GM18507 (cell line): Measurements from ENCODE around the gene CAMTA1.
"Not testable (repeated sequence)": the region's sequence is repeated elsewhere in the genome, so short reads cannot be mapped to it uniquely, and the experiment has no call there.

Source experiments
- DNase-seq: peaks from one replicate; pipeline ENCODE4 v3.0.0; 2011; ENCODE audit warnings: low read depth; ENCODE audit not compliant: insufficient read length; ENCODE audit errors: extremely low spot score
- FAIRE-seq: peaks from 2 replicates; lab custom pipeline; 2011; peaks lifted over from hg19 to GRCh38; lab: Jason Lieb, UNC

Gene CAMTA1

DNA sequence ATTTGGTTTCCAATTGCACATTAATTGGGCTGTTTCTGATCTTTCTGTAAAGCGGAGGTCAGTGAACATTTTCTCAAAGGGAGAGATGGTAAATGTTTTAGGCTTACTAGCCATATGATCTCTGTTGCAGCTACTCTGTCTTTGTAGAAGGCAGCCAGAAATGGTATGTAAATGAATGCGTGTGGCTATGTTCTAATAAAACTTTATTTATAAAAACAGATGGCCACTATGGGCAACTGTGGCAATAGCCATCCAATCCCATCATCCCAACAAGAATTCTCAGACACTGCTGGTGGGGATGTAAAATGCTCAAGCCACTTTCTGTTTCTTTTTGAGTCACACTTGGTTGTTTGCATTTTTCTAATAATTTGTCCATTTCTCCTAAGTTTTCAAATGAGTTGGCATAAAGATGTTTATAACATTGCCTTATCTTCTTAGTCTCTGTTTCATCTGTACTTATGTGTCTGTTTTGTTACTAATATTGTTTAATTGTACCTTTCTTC, 537.1 kb downstream of the CAMTA1 start:
- no peak for FAIRE-seq
- no peak for DNase-seq

DNA sequence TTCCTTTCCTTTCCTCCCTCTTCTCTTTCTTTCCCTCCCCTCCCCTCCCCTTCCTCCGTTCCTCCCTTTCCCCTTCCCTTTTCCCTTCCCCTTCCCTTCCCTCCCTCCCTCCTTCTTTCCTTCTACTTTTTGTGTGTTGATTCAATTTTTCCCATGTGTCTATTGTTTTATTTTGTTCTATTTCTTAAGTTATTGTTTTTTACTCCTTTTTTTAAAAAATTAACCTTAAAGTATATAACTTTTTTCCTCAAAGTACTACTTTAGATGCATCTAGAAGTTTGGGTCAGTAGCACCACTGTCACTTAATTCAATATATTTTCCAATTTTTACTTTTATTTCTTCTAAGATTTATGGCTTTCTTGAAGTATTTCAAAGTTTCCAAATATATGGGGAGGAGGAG, 537.7 kb downstream of the CAMTA1 start:
- no peak for FAIRE-seq
- no peak for DNase-seq

DNA sequence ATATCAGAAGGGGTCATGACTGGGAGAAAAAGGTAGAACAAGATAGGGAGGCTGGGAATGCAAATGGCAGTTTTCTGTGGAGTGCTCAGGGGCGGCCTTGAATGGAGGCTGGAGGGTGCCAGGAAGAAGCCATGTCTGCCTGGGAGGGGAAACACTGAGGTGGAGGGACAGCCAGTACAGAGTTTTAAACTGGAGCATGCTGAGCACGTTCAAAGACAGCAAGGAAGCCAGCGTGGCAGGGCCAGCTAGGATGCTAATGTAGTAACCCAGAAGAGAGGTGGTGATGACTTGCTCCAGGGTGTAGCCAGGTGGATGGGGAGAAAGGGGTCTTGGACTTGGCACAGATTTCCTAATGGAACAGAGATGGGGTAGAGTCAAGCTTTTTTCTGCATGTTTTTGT, 540.0 kb downstream of the CAMTA1 start:
- no peak for DNase-seq
- FAIRE-seq = no peak

DNA sequence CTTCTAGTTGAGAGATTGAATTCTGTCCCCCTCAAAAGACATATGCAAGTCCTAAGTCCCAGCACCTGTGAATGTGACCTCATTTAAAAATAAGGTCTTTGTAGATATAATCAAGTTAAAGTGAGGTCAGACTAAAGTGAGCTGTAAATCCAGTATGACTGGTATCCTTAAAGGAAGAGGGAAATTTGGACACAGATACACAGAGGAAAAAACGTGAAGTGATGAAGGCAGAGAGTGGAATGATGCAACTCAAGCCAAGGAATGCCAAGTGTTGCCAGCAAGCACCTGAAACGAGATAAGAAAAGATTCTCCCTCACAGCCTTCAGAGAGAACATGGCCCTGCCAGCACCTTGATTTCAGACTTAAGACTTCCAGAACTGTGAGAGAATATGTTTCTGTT, 541.1 kb downstream of the CAMTA1 start:
- DNase-seq (no peak), FAIRE-seq (no peak)

DNA sequence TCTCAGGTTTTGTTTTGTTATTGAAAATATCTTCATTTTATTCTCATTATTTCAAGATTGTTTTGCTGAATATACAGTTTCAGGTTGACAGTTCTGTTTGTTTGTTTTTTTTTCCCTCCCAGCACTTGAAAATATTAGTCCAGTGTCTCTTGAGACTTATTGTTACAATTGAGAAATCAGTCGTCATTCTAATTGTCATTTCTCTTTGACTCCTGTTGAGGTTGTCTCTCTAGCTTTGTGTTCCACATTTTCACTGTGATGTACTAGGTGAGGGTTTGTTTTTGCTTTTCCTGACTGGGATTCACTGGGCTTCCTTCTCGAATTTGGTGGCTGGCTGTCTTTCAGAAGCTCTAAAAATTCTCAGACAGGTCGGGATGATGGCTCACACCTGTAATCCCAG, 542.6 kb downstream of the CAMTA1 start:
- no peak for FAIRE-seq

DNA sequence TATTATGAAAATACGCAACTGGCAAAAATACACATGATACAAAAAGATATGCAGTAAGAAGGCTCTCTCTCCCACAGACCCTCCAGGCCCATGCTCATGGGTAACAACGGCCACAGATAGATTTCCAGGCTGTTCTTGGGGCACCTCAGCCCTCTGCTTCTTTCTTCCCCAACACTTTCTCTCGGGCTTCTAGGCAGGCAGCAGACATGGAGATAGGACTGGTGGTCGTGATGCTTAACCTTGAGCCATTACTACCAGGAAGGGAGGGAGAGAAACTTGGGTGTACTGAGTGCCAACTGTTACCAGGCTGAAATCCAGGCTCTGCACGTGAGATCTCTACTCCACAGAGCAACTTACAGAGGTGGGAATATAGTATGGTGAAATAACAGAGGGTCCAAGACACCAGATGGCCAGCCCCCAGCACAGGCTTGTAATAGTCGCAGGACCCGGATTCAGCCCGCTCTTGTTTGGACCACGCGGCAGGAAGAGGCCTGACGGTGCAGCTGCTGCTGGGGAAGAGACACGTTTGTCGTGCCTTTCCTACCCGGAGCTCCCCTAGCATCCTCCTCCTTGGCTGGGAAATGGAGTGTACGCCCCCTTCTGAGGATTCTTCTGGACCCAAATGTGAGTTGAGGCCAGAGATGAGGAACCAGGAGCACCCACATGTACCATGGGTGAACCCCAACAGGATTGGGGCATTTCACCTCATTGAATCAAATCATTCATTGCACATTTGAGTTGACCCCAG, 544.8 kb downstream of the CAMTA1 start:
- DNase-seq (no peak), FAIRE-seq (no peak)

More for the DNA sequence above, 542.6 kb downstream of the CAMTA1 start:
- no peak for DNase-seq

DNA sequence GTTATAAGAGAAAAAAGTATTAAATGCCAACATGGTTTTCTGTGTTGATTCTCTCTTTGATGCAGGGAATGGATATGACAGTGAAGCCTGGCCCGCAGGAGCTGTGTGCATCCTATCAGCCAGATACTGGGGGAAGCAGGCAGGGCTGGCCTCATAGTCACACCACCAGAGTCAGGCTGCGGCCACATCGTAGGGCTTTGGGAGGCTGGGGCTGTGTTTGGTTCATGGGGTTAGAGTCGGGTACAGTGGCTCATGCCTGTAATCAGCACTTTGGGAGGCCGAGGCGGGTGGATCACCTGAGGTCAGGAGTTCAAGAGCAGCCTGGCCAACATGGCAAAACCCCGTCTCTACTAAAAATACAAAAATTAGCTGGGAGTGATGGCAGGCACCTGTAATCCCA, 545.5 kb downstream of the CAMTA1 start:
- not testable (repeated sequence) for FAIRE-seq, DNase-seq

DNA sequence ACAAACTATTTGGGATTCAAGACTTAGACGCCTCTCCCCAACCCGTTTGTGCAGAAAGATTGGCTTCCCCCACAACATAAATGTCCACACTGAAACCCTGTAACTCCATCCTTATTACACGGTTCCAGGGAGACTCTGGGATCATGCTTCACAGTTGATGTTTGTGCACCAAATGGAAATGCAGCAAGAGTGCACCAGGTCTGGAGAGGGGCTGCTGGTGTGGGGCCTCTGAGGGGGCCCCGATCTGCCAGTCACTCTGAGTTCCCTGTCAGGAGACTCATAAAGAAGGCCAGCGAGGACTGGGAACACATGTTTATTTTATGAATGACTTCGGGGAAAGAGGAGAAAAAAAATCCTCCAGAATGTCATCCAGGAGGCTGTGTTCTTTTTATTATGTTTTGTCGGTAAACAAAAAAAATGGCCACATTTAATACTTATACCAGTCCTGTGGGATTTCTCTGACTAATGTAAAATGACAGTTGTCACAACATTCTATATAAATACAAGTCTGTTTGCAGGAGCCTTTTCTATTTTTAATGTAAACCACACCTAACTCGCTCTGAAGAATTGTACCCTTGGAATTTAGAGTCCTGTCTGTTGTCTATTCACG, 546.8 kb downstream of the CAMTA1 start:
- FAIRE-seq = no peak
- no peak for DNase-seq

DNA sequence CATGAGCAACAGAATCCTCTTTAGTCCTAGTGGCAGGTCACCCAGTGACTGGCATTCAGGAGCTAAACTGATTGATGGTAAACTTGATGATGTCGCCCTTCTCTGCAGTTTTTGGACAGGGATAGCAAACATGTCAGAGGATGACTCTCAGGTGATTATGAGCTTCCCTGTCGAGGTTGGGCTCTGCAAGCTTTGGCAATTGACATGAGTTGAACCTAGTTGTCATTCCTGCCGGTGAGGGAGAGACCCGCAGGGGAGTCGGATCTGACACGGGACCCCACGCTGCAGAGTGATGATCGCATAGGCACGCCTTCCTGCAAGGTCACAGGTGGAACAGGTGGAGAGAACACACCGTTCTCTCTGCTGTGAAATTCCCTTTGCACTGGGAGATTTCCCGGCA, 547.8 kb downstream of the CAMTA1 start:
- no peak for DNase-seq
- FAIRE-seq = no peak

DNA sequence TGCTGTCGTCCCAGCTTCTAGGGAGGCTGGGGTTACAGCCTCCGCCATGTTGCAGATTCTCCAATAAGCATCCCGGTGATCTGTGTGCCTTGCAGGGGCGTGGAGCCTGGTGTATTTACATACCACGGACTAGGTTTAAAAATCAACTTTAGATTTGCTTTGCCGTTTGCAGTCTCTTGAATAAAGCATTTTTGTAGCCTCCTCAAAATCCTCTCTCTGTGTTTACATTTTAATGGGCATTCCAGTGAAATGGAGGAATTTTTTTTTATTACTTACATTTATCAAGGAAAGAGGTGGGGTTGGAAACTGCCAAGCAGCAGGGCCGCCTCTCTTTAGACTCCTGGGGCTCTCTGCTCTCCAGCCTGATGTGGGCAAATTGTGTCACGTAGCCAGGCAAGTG, 548.4 kb downstream of the CAMTA1 start:
- no peak for DNase-seq
- FAIRE-seq = no peak

DNA sequence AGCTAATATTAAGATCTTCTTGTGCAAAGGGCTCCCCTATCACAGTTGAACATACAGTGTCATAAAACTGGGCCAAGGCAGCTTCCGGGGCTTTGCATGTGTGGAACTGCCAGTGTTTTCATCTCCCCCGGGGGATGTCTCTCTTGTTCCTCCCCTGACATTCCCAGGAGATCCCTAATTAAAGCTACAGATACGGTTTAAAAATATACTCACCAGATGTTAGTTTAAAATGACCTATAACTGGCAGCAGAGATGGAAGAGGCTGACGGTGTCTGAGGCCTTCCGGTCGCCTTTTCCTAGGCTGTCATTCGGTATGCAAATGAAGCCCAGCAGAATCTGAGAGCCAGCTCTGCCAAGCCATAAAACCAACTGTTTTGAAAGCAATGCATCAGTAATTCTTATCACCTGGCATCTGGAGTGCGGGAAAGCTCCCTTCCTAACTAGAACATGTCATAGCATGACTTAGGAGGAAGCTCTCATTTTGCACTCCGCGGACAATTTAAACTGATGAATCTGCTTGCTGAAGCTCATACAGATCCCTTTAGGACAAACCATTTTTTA, 549.3 kb downstream of the CAMTA1 start:
- DNase-seq (no peak), FAIRE-seq (no peak)

DNA sequence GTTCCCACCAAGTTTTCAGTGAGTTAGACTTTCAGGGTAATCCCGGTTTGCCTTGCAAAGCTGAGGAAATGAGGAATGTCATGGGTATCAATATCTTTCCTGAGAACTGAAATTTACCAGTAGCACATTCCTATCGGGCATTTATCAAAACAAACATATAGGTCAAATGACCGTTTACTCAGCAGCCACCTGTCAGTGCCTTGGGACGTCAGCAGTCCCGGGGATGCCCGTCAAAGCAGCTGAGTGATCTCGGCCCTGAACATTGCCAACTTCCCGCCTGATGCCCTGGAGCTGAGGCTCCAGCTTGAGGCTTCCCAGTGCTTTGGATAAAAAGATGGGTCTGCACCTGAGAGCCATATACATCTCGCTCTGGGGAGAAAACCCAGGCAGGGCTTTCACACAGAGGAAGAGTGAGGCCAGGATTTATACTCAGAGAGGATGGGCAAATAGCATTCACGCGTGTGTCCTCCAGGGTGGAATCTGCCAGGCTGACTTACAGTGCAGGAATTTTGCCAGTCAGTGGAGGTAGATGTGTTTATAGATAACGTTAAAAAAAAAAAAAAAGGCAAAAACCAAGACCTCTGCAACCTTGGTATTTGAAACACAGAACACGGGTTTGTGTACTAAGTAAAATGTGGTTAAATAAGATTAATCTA, 550.1 kb downstream of the CAMTA1 start:
- FAIRE-seq = no peak
- no peak for DNase-seq

DNA sequence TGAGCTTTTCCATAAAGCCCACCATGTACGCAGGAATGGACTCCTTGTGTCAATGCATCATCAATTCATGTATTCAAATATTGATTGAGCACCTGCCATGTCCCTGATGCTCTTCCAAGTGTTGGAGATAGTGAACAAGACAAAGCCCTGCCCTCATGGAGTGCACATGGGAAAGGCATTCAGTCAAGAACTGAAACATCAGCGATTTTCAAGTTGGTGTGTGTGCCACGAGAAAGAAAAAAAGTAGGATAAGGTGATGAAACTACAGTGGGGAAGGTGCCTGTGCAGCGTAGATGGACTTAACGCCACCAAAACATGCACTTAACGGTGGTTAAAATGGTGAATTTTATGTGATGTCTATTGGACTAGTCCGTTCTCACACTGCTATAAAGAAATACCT, 553.2 kb downstream of the CAMTA1 start:
- DNase-seq (no peak), FAIRE-seq (no peak)

DNA sequence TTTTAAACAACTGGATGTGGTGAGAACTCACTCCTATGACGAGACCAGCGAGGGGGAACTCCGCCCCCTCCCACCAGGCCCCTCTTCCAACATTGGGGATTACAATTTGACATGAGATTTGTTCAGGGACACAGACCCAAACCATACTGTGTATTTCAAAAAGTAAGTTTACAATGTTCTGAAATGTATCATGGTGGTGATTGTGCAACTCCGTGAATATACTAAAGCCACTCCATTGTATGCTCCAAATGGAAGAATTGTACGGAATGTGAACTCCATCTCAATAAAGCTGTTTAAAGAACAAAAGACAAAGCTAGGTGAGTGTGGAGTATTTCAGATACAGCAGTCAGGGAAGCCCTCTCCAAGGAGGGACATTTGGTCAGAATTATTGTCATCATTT, 553.8 kb downstream of the CAMTA1 start:
- DNase-seq (no peak), FAIRE-seq (no peak)

DNA sequence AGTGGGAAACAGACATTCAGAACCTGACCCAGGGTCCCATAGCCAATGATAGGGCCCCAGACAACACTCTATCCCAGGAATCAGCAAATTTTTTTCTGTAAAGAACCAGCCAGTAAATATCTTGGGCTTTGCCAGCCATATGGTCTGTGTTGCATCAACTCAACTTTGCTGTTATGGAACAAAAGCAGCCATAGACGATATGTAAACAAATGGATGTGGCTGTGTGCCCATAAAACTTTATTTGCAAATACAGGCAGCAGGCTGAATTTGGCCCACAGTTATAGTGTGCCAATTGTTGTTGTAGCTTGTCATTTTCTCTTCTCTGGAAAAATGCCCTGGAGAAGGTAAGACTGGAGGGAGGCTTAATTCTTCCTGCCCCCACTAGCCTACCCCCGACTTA, 554.7 kb downstream of the CAMTA1 start:
- DNase-seq (no peak), FAIRE-seq (no peak)

DNA sequence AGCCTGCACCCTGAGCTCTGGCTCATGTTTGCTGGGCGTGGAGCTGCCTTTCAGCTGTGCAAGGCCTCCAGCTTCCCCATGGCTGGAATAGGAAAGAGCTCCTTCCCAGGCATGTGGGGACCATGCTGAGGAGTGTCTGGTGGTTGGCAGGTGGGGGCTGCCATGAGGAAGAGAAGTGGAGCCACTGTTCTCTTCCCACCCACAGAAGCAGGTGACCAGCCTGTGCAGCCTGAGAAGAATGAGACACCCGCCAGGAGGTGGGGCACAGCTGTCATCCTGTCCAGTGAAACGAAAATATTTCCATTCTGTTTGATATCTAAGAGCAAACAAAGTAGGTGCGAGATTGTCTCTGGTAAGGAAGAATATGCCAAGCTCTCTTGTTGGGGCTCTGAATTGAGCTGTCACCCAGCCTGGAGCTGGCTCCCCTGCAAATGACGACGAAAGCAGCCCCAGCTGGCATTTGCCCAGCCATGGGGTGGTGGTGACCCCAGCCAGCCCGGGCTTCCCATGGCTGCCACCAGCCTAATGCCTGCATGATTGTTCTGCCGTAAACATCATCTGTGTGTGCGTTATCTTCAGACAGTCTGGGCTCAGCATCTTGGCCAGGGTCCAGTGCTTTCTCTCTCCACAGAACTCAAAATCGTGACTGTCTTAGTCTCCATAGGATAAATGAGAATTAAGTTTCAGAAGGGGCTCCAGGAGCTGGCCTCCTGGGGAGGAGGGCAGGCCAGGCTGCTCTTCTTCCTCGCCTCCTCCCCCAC, 556.1 kb downstream of the CAMTA1 start:
- DNase-seq = no peak

DNA sequence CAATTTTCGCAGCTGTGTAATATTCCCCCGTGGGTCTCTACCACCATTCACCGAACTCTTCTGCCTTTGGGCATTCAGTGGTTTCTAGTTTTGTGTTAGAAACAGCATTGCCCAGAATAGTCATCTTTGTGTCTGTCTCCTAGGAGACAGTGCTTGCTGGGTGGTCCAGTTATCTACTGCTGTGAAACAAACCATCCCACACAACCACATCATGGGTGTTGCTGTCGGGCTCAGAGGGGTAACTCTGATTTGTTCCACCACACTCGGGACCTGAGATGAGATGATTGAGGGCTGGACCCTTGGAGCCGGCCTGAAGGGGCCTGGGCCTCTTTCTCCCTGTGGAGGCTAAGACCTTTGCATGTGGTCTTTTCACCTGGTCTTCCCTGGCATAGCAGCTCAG, 558.6 kb downstream of the CAMTA1 start:
- DNase-seq (no peak), FAIRE-seq (no peak)

More for the DNA sequence above, 556.1 kb downstream of the CAMTA1 start:
- FAIRE-seq = no peak

DNA sequence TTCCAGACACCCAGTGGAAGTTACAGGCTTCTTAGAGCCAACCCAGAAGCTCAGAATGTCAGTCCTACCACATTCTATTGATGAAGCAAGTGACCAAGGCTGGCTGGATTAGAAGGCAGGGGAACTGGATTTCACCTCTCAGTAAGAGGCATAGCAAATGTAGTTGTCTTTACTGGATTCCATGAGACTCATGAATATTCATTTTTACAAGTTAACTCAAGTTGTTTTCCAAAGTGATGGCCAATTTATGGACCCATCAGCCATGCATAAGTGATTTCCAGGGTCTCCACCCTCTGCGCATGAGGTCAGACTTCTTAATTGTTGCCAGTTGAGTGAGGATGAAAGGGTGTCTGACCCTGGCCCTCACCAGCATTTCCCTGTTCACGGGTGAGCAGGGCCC, 559.0 kb downstream of the CAMTA1 start:
- no peak for FAIRE-seq
- no peak for DNase-seq

DNA sequence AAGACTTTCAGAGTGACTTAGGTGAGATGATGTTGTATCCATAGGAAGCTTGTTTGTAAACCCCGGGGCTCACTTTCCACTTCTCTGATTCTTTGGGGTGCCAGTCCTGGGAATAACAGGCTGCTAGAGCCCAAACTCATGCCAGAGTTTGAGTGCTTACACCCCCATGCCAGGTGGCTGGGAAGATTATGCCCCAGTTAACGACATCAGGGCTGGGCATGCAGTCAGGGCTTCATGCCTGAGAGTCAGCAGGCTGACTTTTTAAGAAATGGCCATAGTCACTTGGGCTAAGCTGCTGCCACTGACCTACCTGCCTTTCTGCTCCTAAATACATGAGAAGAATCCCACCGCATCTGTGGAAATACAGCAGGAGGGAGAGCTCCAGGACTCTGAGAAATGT, 560.3 kb downstream of the CAMTA1 start:
- DNase-seq (no peak), FAIRE-seq (no peak)
